ENCODE results near the gene POLRMT. TPM values are rescaled to one million over a fixed set of nuclear protein-coding genes. Genes with fewer than 3 reads are reported as not detected.

POLRMT gene
- polyA plus RNA-seq, 1 donor (not counting 4 experiments of a cell fraction or from before 2014, with no cell fraction given) = 33.3 TPM

DNA sequence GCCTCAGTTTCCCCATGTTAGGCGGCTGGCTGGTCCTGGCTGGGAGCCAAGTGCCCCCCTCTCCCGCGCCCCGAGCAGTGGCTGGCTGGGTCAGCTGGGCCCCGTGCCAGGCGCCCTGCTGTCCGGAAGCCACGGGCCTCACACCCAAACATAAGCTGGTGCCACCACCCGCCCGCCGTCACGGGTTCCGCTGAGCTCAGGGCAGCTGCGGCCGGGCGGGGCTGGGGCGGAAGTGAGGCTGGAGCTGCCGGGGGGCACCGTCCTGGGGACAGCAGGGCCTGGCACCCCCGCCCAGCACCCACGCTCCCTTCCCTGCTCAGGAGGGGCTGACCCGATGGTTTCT lies 24.4 kb downstream of the POLRMT start:
- dilution Hi-C loops (cut with MboI; ENCODE audit: extremely low pct_ligation_motif_present, low sequenced_read_pairs) = no loop called here
- Histone ChIP-seq H3K4me3 (ENCODE audit: control insufficient read depth in 2 of 3, extremely low read depth in 1 of 3, insufficient read depth in 2 of 3, low read depth in 1 of 3, low read length in 3 of 3) (no peak overlapping the region), H3K9me3 (ENCODE audit: control insufficient read depth, low read depth, low read length) (no peaks in the 10 kb centered on the region), H3K36me3 (ENCODE audit: control insufficient read depth in 2 of 2, extremely low read depth in 1 of 2, insufficient read depth in 2 of 2, low read length in 2 of 2) (no peaks in the 10 kb centered on the region), H3K27me3 (ENCODE audit: control insufficient read depth, extremely low read depth, insufficient read depth, low read length) (no peaks in the 10 kb centered on the region), H3K4me2 (ENCODE audit: control insufficient read depth, extremely low read depth, insufficient read depth, low read depth, low read length) (no peak overlapping the region), H4K20me1 (ENCODE audit: control insufficient read depth, extremely low read depth, insufficient read depth, low read length) (peaks cover 3% of the 10 kb centered on the region), H3K9ac (ENCODE audit: control insufficient read depth, extremely low read depth, insufficient read depth, low read length) (no peak overlapping the region), H2AFZ (ENCODE audit: control insufficient read depth, low read length) (no peak overlapping the region), H3K9me1 (ENCODE audit: control insufficient read depth, extremely low read depth, insufficient read depth, low read length) (no peaks in the 10 kb centered on the region), H3K27ac (ENCODE audit: control insufficient read depth, insufficient read depth, low read length) (no peak overlapping the region), H3K4me1 (ENCODE audit: control insufficient read depth, extremely low read depth, insufficient read depth, low read length) (peaks cover 18% of the 10 kb centered on the region), H3K79me2 (ENCODE audit: control insufficient read depth, insufficient read depth, low read length) (no peaks in the 10 kb centered on the region)
- FAIRE-seq (no peak), DNase-seq (ENCODE audit: low read depth, low spot score) (no peak)
- no peak for TF ChIP-seq EZH2 (IDR thresholded peaks at IDR 0.05; ENCODE audit: low read length)
- TF ChIP-seq, protein P1, sequence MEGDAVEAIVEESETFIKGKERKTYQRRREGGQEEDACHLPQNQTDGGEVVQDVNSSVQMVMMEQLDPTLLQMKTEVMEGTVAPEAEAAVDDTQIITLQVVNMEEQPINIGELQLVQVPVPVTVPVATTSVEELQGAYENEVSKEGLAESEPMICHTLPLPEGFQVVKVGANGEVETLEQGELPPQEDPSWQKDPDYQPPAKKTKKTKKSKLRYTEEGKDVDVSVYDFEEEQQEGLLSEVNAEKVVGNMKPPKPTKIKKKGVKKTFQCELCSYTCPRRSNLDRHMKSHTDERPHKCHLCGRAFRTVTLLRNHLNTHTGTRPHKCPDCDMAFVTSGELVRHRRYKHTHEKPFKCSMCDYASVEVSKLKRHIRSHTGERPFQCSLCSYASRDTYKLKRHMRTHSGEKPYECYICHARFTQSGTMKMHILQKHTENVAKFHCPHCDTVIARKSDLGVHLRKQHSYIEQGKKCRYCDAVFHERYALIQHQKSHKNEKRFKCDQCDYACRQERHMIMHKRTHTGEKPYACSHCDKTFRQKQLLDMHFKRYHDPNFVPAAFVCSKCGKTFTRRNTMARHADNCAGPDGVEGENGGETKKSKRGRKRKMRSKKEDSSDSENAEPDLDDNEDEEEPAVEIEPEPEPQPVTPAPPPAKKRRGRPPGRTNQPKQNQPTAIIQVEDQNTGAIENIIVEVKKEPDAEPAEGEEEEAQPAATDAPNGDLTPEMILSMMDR (optimal IDR thresholded peaks at IDR 0.05 in 1 of 3, IDR thresholded peaks at IDR 0.05 in 1 of 3, conservative IDR thresholded peaks at IDR 0.05 in 1 of 3; ENCODE audit: extremely low read depth in 1 of 3, insufficient read depth in 2 of 3, low read length in 3 of 3) = no peak

DNA sequence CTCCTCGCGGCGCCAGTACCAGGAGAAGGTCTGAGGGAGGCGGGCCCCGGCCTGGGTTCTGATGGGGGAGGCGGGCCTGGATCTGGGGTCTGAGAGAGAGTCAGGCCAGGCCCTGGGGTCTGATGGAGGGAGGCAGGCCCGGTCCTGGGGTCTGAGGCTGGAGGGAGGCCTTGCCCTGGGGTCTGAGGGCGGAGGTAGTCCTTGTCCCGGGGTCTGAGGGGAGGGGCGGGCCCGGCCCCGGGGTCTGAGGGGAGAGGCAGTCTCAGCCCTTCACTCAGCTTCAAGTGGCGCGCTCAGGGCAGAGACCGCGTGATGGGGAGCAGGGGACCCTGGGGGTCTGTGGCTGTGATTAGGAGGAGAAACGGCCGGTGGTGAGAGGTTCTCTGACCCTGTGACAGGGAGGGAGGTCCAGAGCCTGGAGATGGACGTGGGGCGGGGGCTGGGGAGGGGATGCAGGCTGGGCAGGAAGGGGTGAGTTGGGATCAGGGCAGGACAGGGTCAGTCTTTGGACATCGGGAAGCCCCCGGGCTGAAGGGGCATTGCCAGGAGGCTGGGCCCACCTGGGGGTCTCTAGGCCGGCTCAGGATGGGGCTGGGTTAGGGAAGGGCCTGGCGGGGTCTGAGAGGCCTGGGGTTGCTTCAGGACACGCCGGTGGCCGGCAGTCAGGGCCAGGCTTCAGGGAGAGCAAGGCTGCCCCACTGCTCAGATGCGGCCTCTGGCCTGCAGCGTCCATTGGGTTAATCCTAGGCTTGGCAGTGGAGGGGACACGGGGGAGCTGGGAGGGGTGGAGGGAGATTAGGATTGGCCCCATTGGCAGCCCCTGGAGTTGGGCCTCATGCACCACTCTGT lies 25.0 kb downstream of the POLRMT start:
- Histone ChIP-seq H3K9ac (ENCODE audit: control insufficient read depth, extremely low read depth, insufficient read depth, low read length) (no peak overlapping the region), H3K4me1 (ENCODE audit: control insufficient read depth, extremely low read depth, insufficient read depth, low read length) (peaks cover 18% of the 10 kb centered on the region), H3K79me2 (ENCODE audit: control insufficient read depth, insufficient read depth, low read length) (no peaks in the 10 kb centered on the region), H3K27me3 (ENCODE audit: control insufficient read depth, extremely low read depth, insufficient read depth, low read length) (no peaks in the 10 kb centered on the region), H3K4me2 (ENCODE audit: control insufficient read depth, extremely low read depth, insufficient read depth, low read depth, low read length) (no peak overlapping the region), H4K20me1 (ENCODE audit: control insufficient read depth, extremely low read depth, insufficient read depth, low read length) (peaks cover 3% of the 10 kb centered on the region), H3K9me1 (ENCODE audit: control insufficient read depth, extremely low read depth, insufficient read depth, low read length) (no peaks in the 10 kb centered on the region), H3K9me3 (ENCODE audit: control insufficient read depth, low read depth, low read length) (no peaks in the 10 kb centered on the region), H3K27ac (ENCODE audit: control insufficient read depth, insufficient read depth, low read length) (no peak overlapping the region), H3K4me3 (ENCODE audit: control insufficient read depth in 2 of 3, extremely low read depth in 1 of 3, insufficient read depth in 2 of 3, low read depth in 1 of 3, low read length in 3 of 3) (no peak overlapping the region), H3K36me3 (ENCODE audit: control insufficient read depth in 2 of 2, extremely low read depth in 1 of 2, insufficient read depth in 2 of 2, low read length in 2 of 2) (no peaks in the 10 kb centered on the region), H2AFZ (ENCODE audit: control insufficient read depth, low read length) (no peak overlapping the region)
- no peak for TF ChIP-seq EZH2 (IDR thresholded peaks at IDR 0.05; ENCODE audit: low read length)
- TF ChIP-seq, protein P1 (optimal IDR thresholded peaks at IDR 0.05 in 1 of 3, IDR thresholded peaks at IDR 0.05 in 1 of 3, conservative IDR thresholded peaks at IDR 0.05 in 1 of 3; ENCODE audit: extremely low read depth in 1 of 3, insufficient read depth in 2 of 3, low read length in 3 of 3) = no peak
- no peak for DNase-seq (ENCODE audit: low read depth, low spot score)
- dilution Hi-C loops (cut with MboI; ENCODE audit: extremely low pct_ligation_motif_present, low sequenced_read_pairs) = no loop called here
- no peak for FAIRE-seq
